HepG2 (cell line): ENCODE measurements around the gene COX6A2. TPM values are rescaled to one million over a fixed set of nuclear protein-coding genes. Genes with fewer than 3 reads are reported as not detected.

Source experiments
- SCMH1 ChIP-seq: sonication (generic); formaldehyde crosslinking; IDR thresholded peaks from 2 replicates; pipeline ENCODE4 v1.9.0; 2021; ENCODE audit warnings: missing genetic modification reagents, mild to moderate bottlenecking, borderline replicate concordance
- SIX1 ChIP-seq: sonication (generic); formaldehyde crosslinking; IDR thresholded peaks from 2 replicates; pipeline ENCODE4 v1.4.0; 2020; ENCODE audit warnings: missing genetic modification reagents, borderline replicate concordance
- ZNF792 ChIP-seq: IDR thresholded peaks from 2 replicates; pipeline ENCODE4 v1.6.1; 2016
- ZNF878 ChIP-seq: sonication (generic); formaldehyde crosslinking; IDR thresholded peaks from 2 replicates; pipeline ENCODE4 v1.8.1; 2023; ENCODE audit warnings: mild to moderate bottlenecking, missing genetic modification reagents, moderate library complexity
- ZSCAN29 ChIP-seq: sonication (generic); formaldehyde crosslinking; conservative IDR thresholded peaks from 2 replicates; pipeline ENCODE4 v1.4.0; 2020; ENCODE audit warnings: mild to moderate bottlenecking, missing genetic modification reagents
- polyA plus RNA-seq, 8 experiments: library from polyadenylated mRNA; depleted of rRNA in 3 of 8; stranded (reverse) in 7 of 8; unstranded in 1 of 8; fragments of >200 nt; fragmentation: Illumina TruSeq in 4 of 8; extraction: Trizol in 4 of 8; gene quantifications; 2 replicates each; pipeline versions ENCODE4 v1.2.1 to v1.2.3, GENCODE V29; 2011 to 2016; ENCODE audit warnings: low read depth in 4 of 8, missing spikeins in 1 of 8, mixed read lengths in 1 of 8; ENCODE audit not compliant: insufficient read depth in 1 of 8
- total RNA-seq, 5 experiments: library from RNA; depleted of rRNA; stranded (reverse); fragments of >200 nt; fragmentation: Illumina TruSeq; extraction: Trizol; gene quantifications; 2 replicates each; pipeline ENCODE4 v1.2.3, GENCODE V29; 2016; ENCODE audit warnings: low read depth in 1 of 5
- TF ChIP-seq, protein P1 (sequence below): sonication (generic); formaldehyde crosslinking; IDR thresholded peaks from 2 replicates; pipeline ENCODE4 v1.4.0; 2020; ENCODE audit warnings: missing genetic modification reagents, borderline replicate concordance
- TF ChIP-seq, protein P2 (sequence below): sonication (generic); formaldehyde crosslinking; IDR thresholded peaks from one replicate; pipeline ENCODE4 v1.5.1; 2020; ENCODE audit warnings: mild to moderate bottlenecking, missing genetic modification reagents; ENCODE audit errors: not compliant biosample characterization
- TF ChIP-seq, protein P3 (sequence below): sonication (generic); formaldehyde crosslinking; IDR thresholded peaks from 2 replicates; pipeline ENCODE4 v1.4.0; 2020; ENCODE audit warnings: missing genetic modification reagents, borderline replicate concordance
- TF ChIP-seq, protein P4 (sequence below): sonication (generic); formaldehyde crosslinking; IDR thresholded peaks from 2 replicates; pipeline ENCODE4 v1.5.1; 2020; ENCODE audit warnings: mild to moderate bottlenecking, missing genetic modification reagents, moderate library complexity

The COX6A2 gene
- total and polyA plus RNA-seq, 2 of the 13 experiments (the other 11 are each of a cell fraction or from before 2014, with no cell fraction given): not detected

DNA sequence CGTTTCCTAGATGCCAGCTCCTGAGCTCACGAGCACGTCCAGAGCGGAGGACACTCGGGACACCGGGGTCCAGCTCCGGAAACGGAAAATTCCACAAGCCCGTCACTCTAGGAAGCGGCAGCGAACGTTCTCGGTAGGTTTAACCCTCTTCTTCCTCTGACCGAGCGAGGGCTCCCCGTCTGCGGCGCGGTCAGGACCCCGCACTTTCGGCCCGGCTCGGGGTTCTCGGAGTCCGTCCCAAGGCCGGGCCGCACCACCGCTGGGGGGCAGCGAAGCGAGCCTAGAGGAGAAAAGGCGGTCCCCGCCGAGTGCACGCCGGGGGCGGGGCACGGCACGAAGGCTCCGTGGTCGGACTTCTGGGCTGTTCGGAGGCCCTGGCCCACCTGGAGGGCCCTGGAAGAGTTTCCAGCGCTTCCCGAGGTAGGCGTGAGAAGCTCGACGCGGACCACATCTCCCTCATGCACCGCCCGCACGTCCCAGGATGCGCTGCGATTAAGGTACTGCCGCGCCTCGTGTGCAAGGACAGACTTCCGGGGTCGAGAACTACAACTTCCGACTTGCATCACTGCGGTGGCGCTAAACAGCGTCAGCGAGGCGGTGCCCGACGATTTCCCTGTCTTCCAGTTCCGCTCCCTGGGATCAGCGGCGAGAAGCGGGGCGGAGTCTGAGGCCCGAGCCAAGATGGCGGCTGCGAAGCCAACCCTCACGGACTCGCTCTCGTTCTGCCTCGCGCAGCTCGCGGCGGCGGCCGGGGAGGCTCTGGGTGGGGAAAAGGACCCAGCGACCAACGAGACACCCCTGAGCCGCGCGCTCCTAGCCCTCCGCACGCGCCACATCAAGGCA is 30.9 kb upstream of the COX6A2 start, which contains the start of gene ARMC5 (continued):
- TF ChIP-seq, protein P1, sequence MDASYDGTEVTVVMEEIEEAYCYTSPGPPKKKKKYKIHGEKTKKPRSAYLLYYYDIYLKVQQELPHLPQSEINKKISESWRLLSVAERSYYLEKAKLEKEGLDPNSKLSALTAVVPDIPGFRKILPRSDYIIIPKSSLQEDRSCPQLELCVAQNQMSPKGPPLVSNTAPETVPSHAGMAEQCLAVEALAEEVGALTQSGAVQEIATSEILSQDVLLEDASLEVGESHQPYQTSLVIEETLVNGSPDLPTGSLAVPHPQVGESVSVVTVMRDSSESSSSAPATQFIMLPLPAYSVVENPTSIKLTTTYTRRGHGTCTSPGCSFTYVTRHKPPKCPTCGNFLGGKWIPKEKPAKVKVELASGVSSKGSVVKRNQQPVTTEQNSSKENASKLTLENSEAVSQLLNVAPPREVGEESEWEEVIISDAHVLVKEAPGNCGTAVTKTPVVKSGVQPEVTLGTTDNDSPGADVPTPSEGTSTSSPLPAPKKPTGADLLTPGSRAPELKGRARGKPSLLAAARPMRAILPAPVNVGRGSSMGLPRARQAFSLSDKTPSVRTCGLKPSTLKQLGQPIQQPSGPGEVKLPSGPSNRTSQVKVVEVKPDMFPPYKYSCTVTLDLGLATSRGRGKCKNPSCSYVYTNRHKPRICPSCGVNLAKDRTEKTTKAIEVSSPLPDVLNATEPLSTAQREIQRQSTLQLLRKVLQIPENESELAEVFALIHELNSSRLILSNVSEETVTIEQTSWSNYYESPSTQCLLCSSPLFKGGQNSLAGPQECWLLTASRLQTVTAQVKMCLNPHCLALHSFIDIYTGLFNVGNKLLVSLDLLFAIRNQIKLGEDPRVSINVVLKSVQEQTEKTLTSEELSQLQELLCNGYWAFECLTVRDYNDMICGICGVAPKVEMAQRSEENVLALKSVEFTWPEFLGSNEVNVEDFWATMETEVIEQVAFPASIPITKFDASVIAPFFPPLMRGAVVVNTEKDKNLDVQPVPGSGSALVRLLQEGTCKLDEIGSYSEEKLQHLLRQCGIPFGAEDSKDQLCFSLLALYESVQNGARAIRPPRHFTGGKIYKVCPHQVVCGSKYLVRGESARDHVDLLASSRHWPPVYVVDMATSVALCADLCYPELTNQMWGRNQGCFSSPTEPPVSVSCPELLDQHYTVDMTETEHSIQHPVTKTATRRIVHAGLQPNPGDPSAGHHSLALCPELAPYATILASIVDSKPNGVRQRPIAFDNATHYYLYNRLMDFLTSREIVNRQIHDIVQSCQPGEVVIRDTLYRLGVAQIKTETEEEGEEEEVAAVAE (CRISPR knock-in tag): peak; percentile 64; the same call in 1 of the 2 replicates
- TF ChIP-seq, protein P2, sequence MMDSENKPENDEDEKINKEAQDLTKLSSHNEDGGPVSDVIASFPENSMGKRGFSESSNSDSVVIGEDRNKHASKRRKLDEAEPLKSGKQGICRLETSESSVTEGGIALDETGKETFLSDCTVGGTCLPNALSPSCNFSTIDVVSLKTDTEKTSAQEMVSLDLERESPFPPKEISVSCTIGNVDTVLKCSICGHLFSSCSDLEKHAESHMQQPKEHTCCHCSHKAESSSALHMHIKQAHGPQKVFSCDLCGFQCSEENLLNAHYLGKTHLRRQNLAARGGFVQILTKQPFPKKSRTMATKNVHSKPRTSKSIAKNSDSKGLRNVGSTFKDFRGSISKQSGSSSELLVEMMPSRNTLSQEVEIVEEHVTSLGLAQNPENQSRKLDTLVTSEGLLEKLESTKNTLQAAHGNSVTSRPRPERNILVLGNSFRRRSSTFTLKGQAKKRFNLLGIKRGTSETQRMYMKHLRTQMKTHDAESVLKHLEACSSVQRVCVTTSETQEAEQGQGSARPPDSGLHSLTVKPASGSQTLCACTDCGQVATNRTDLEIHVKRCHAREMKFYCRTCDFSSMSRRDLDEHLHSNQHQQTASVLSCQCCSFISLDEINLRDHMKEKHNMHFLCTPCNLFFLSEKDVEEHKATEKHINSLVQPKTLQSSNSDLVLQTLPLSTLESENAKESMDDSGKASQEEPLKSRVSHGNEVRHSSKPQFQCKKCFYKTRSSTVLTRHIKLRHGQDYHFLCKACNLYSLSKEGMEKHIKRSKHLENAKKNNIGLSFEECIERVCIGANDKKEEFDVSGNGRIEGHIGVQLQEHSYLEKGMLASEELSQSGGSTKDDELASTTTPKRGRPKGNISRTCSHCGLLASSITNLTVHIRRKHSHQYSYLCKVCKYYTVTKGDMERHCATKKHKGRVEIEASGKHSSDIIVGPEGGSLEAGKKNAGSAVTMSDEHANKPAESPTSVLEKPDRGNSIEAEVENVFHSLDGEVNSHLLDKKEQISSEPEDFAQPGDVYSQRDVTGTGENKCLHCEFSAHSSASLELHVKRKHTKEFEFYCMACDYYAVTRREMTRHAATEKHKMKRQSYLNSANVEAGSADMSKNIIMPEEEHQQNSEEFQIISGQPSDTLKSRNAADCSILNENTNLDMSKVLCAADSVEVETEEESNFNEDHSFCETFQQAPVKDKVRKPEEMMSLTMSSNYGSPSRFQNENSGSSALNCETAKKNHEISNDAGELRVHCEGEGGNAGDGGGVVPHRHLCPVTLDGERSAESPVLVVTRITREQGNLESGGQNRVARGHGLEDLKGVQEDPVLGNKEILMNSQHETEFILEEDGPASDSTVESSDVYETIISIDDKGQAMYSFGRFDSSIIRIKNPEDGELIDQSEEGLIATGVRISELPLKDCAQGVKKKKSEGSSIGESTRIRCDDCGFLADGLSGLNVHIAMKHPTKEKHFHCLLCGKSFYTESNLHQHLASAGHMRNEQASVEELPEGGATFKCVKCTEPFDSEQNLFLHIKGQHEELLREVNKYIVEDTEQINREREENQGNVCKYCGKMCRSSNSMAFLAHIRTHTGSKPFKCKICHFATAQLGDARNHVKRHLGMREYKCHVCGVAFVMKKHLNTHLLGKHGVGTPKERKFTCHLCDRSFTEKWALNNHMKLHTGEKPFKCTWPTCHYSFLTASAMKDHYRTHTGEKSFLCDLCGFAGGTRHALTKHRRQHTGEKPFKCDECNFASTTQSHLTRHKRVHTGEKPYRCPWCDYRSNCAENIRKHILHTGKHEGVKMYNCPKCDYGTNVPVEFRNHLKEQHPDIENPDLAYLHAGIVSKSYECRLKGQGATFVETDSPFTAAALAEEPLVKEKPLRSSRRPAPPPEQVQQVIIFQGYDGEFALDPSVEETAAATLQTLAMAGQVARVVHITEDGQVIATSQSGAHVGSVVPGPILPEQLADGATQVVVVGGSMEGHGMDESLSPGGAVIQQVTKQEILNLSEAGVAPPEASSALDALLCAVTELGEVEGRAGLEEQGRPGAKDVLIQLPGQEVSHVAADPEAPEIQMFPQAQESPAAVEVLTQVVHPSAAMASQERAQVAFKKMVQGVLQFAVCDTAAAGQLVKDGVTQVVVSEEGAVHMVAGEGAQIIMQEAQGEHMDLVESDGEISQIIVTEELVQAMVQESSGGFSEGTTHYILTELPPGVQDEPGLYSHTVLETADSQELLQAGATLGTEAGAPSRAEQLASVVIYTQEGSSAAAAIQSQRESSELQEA: peak; percentile 45
- TF ChIP-seq, protein P3, sequence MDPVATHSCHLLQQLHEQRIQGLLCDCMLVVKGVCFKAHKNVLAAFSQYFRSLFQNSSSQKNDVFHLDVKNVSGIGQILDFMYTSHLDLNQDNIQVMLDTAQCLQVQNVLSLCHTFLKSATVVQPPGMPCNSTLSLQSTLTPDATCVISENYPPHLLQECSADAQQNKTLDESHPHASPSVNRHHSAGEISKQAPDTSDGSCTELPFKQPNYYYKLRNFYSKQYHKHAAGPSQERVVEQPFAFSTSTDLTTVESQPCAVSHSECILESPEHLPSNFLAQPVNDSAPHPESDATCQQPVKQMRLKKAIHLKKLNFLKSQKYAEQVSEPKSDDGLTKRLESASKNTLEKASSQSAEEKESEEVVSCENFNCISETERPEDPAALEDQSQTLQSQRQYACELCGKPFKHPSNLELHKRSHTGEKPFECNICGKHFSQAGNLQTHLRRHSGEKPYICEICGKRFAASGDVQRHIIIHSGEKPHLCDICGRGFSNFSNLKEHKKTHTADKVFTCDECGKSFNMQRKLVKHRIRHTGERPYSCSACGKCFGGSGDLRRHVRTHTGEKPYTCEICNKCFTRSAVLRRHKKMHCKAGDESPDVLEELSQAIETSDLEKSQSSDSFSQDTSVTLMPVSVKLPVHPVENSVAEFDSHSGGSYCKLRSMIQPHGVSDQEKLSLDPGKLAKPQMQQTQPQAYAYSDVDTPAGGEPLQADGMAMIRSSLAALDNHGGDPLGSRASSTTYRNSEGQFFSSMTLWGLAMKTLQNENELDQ (CRISPR knock-in tag): peak; percentile 84; the same call in 1 of the 2 replicates
- TF ChIP-seq, protein P4, sequence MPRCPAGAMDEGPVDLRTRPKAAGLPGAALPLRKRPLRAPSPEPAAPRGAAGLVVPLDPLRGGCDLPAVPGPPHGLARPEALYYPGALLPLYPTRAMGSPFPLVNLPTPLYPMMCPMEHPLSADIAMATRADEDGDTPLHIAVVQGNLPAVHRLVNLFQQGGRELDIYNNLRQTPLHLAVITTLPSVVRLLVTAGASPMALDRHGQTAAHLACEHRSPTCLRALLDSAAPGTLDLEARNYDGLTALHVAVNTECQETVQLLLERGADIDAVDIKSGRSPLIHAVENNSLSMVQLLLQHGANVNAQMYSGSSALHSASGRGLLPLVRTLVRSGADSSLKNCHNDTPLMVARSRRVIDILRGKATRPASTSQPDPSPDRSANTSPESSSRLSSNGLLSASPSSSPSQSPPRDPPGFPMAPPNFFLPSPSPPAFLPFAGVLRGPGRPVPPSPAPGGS: peak; percentile 94
- TF ChIP-seq SIX1 (CRISPR knock-in tag): no peak
- no peak for TF ChIP-seq SCMH1 (CRISPR knock-in tag)
- peak; percentile 32; the same call in 1 of the 2 replicates for TF ChIP-seq ZSCAN29 (CRISPR knock-in tag)
- no peak for TF ChIP-seq ZNF878 (CRISPR knock-in tag)
- peak; percentile 96 for TF ChIP-seq ZNF792
